Embryonic facial prominence (tissue), 1 donor: Measurements from ENCODE around the gene CHRM4.
"Not testable (repeated sequence)": the region's sequence is repeated elsewhere in the genome, so short reads cannot be mapped to it uniquely, and the experiment has no call there.

Experiments
- DNase-seq: peaks from one replicate; pipeline ENCODE4 v3.0.0-alpha.2; 2016; ENCODE audit errors: extremely low spot score

Gene CHRM4

GRCh38 chr11:46381819-46382645, 9.5 kb downstream of the CHRM4 start:
- DNase-seq, result no peak

- peak; percentile 53 for DNase-seq
Observed at GRCh38 chr11:46381048-46381818, 10.3 kb downstream of the CHRM4 start, which contains the start of gene MDK. Gene MDK, plus strand, starts transcription at chr11:46381669. Its CDS starts 389 bp downstream, at chr11:46382058.

- DNase-seq, result no peak
Observed at GRCh38 chr11:46380340-46381047, 11.1 kb downstream of the CHRM4 start.

- DNase-seq, result not testable (repeated sequence)
Observed at GRCh38 chr11:46379482-46380293, 11.9 kb downstream of the CHRM4 start.

- no peak for DNase-seq
Observed at GRCh38 chr11:46378811-46379481, 12.6 kb downstream of the CHRM4 start.

GRCh38 chr11:46378296-46378695, 13.3 kb downstream of the CHRM4 start:
- no peak for DNase-seq

GRCh38 chr11:46377831-46378230, 13.7 kb downstream of the CHRM4 start:
- DNase-seq, result no peak

- no peak for DNase-seq
Observed at GRCh38 chr11:46377290-46377689, 14.3 kb downstream of the CHRM4 start.

GRCh38 chr11:46376258-46377050, 15.1 kb downstream of the CHRM4 start:
- no peak for DNase-seq

GRCh38 chr11:46375392-46376101, 16.0 kb downstream of the CHRM4 start:
- no peak for DNase-seq

- DNase-seq, result no peak
Observed at GRCh38 chr11:46374815-46375214, 16.8 kb downstream of the CHRM4 start.

- DNase-seq, result no peak
Observed at GRCh38 chr11:46373787-46374740, 17.5 kb downstream of the CHRM4 start.

- DNase-seq, result not testable (repeated sequence)
Observed at GRCh38 chr11:46372501-46372900, 19.1 kb downstream of the CHRM4 start.

- no peak for DNase-seq
Observed at GRCh38 chr11:46372086-46372485, 19.5 kb downstream of the CHRM4 start.

- not testable (repeated sequence) for DNase-seq
Observed at GRCh38 chr11:46371262-46371661, 20.3 kb downstream of the CHRM4 start.

GRCh38 chr11:46370253-46370652, 21.3 kb downstream of the CHRM4 start:
- DNase-seq, result no peak

- no peak for DNase-seq
Observed at GRCh38 chr11:46369458-46370152, 22.0 kb downstream of the CHRM4 start.

- DNase-seq, result no peak
Observed at GRCh38 chr11:46367916-46368267, 23.7 kb downstream of the CHRM4 start.
